ENCODE measurements around the gene SH2D5.

The SH2D5 gene

DNA sequence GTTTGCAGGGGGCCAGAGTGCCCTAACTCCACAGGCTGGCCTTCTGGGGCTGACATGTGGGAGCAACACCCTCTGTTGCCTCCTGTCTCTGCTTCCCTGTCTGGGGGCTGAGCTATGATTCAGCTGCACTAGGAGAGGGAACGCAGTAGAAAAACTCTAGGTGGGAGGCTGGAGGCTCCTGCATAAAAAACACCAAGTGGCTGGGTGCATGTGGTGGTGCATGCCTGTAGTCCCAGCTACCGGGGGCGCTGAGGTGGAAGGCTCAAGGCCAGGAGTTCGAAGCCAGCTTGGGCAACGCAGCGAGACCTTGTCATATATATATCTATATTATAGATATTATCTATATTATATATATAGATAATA is 20.3 kb downstream of the SH2D5 start:
- DNase-seq, result no peak

DNA sequence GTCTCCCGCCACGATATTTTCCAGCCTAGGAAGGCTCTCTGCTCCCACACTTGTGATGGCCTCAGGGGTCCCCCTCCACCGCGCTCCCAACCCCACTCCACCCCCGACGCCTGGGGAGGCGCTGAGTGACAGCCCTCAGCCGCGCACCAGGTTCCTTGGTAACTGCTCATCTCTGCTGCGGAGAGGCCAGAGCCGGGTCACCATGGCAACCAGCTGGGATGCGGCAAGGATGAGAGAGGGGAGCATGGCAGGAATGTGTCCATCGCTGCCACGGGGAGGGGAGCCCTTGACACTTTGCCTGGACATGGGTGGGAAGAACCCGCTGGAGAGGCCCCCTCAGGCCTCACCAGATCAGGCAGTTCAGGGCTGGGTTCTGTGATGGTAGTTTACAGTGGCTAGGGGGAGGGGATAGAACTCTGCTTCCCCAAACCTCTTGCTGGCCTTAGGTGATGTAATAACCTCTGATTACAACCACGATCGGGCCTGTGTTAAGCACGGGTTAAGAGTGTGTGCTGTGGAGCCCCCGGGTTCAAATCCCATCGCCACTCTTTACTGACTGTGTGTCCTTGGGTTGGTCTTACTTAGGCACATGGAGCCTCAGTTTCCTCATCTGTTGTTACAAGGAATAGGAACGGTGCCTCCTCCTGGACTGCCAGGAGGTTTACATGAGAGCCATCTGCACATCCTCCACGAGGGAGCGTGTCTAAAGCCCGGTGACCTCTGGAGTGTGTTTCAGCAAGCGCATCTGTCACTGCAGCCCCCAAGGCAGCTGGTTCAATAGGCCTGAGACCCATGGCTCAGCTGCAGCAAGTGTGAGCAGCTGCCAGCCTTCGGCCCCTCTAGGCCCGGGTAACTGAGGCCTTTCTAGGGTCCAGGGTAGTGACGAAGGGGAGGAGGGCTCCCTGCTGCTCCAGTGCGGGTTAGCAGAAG is 21.0 kb downstream of the SH2D5 start:
- DNase-seq, result no peak

DNA sequence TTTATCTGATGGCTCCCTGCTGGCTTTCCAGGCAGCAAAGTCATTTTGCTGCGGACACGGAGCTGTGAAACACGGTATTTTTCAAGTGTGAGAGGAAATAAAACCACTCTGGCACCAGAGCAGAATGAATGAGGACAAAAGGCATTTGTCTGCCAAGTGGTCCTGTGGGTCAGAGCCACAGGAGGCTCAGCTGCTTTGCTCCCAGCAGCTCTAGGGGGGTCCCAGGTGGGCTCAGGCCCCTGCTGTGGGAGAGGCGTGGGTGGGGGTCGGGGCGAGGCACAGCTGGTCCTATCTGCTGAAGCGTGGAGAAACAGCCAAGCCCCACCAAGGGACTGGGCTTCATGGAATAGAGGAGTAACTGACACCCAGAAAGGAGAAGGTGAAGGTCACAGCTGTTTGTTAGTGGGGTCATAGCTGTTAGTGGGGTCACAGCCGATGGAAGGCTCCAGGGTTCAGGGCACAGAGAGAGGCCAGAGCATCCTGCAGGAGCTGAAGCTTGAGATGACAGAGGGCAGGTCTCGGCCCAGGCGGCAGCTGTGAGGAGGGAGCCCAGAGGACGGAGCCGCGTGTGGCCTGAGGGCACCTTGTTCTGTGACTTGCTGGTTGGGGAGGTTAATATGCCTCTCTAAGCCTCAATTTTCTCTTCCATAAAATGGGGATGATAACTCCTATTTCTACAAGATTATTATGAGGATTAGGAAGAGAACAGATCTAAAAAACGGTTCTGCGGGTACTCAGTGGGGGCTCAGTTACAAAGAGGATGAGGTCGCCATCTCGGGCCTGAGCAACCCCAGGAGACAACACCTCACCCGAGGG is 21.8 kb downstream of the SH2D5 start:
- DNase-seq, result peak; percentile 9

DNA sequence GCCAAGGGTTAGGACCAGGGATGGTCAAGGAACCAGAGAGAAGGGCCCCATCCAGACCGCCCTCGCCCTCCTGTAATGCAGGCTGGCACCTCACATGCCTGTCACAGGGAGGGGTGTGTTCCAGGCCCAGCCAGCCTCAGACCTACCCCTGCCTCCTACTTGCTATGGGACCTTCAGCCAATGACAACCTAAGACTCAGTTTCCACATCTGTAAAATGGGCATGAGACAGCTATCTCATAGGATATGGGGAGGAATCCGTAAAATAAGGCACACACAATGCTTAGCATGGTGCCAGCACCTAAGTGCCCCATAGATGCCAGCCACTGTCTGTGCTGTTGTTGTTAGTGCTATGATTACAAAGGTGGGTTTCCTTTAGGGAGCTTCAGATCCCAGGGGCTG is 22.6 kb downstream of the SH2D5 start:
- no peak for DNase-seq

DNA sequence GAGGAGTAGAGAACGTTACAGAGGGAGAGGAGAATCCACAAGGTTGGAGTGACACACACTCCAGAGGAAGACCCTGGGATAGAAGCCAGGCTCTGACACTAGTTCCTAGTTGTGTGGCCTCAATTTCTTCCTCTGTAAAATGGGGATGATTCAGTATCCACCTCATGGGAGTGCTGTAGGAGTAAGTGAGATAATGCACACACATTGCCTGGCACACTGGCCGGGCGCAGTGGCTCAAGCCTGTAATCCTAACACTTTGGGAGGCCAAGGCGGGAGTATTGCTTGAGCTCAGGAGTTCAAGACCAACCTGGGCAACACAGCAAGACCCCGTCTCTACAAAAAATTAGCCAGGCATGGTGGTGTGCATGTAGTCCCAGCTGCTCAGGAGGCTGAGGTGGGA is 23.6 kb downstream of the SH2D5 start:
- DNase-seq, result no peak

DNA sequence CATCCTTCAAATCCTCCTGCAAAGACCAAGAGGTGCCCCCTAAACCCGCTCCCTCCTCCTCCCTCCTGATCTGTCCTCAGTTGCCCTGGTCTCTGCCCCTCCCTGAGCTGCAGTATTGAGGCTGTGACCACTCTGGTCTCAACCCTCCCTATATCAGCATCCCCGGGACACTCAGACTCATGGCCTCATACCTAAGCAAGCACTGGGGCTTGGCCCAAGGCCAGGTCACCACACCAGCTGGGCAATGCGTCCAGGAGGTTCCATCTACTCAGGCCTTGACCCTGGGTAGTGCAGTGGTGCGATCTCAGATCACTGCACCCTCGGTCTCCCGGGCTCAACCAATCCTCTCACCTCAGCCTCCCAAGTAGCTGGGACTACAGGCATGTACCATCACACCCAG is 24.4 kb downstream of the SH2D5 start:
- DNase-seq, result no peak

- no peak for DNase-seq
These were observed 25.7 kb downstream of the SH2D5 start for GRCh38 chr1:20706841-20707240.

GRCh38 chr1:20705203-20705755 is 27.2 kb downstream of the SH2D5 start:
- peak; percentile 6 for DNase-seq

DNA sequence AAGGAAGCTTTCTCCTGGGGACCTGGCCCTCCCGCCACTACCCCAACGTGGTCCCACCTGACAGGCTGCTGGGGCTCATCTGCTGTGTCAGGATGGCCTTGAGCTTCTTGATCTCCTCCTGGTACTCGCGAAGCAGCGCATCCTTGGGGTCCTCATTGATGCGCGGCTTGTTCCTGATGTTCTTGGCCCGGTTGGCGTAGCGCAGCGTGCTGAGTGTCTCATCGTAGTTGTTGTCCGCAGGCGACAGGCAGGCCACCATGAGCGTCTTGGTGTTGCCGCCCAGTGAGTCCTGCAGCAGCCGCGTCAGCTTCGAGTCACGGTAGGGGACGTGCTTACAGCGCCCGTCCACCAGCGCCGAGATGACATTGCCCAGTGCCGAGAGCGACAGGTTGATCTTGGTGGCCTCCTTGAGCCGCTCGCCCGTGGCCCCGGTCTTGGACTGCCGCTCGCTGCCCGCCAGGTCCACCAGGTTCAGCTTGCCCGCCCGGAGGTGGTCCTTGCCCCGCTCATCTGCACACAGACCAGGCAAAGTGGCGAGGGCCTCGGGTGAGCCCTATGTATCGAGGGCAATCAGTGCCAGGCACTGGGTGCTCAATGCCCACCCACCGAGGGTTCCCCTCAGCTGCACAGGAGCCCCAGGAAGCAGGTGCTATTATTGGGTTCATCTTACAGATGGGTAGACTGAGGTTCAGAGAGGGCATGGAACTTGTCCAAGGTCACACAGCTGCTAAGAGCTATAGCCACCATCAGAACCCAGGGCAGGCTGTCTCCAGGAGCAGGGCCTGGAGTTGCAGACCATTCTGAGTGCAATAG is 27.9 kb downstream of the SH2D5 start:
- DNase-seq, result no peak

DNA sequence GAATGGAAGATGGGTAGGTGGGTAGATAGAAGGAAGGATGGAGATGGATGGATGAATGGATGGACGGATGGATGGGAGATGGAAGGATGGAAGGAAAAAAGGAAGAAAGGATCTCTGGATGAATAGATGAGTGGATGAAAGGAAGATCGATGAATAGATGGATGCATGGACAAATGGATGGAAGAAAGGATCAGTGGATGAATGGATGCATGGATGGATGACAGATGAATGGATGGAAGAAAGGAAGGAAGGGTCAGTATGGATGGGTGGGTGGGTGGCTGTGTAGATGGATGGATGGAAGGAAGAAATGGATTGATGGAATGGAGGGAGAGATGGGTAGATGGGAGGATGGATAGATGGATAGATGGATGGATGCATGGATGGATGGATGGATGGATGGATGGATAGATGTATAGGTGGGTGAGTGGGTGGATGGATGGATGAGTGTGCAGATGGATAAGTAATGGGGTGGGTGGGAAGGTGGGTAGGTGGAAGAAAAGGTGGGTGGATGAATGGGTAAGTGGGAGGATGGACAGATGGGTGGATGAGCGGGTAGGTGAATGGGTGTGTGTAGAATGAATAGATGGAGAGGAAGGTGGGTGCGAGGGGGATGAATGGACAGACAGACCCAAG is 29.3 kb downstream of the SH2D5 start:
- DNase-seq, result no peak

DNA sequence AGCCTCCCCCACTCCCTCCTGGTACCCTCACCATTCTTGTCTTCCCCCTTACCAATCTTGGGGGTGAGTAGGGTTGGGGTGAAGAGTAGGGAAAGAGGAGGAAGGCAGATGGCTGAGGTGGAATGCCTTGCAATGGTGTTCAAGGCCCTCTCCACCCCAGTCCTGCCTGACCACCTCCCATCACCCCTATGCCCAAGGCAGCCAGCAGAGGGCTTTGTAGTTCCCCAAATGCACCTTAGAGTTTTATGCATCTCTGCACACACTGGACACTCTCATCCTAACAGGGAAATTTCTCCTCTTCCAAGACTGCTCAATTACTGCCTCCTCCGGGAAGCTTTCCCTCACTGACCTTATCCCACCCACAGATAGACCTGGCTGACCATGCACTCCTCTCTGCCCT is 30.1 kb downstream of the SH2D5 start:
- DNase-seq, result peak; percentile 6

DNA sequence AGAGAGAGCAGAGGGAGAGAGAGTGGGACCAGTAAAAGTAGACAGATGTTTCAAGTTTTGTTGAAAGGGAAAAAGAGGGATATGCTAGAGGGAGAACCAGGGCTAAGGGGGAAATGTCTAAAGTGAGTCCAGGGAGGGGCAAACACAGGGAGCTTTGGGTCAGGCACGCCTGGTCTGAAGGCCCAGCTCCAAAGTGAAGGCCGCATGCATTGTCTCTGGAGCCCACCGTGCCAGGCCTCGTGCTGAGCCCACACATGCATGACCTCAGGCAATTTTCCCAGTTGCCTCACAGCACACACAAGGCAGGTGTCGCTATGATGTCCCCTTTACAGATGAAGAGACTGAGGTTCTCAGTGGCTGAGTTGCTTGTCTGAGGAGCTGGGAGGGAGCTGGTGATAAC is 30.7 kb downstream of the SH2D5 start:
- no peak for DNase-seq

- DNase-seq, result no peak
These were observed 31.1 kb downstream of the SH2D5 start for GRCh38 chr1:20701446-20701845.

- no peak for DNase-seq
These were observed 31.8 kb downstream of the SH2D5 start for GRCh38 chr1:20700636-20701215.

- peak; percentile 23 for DNase-seq
These were observed 32.9 kb downstream of the SH2D5 start for GRCh38 chr1:20699558-20699957.

- DNase-seq, result no peak
These were observed 34.1 kb downstream of the SH2D5 start for GRCh38 chr1:20698195-20698910.

GRCh38 chr1:20697563-20697962 is 34.9 kb downstream of the SH2D5 start:
- no peak for DNase-seq

DNA sequence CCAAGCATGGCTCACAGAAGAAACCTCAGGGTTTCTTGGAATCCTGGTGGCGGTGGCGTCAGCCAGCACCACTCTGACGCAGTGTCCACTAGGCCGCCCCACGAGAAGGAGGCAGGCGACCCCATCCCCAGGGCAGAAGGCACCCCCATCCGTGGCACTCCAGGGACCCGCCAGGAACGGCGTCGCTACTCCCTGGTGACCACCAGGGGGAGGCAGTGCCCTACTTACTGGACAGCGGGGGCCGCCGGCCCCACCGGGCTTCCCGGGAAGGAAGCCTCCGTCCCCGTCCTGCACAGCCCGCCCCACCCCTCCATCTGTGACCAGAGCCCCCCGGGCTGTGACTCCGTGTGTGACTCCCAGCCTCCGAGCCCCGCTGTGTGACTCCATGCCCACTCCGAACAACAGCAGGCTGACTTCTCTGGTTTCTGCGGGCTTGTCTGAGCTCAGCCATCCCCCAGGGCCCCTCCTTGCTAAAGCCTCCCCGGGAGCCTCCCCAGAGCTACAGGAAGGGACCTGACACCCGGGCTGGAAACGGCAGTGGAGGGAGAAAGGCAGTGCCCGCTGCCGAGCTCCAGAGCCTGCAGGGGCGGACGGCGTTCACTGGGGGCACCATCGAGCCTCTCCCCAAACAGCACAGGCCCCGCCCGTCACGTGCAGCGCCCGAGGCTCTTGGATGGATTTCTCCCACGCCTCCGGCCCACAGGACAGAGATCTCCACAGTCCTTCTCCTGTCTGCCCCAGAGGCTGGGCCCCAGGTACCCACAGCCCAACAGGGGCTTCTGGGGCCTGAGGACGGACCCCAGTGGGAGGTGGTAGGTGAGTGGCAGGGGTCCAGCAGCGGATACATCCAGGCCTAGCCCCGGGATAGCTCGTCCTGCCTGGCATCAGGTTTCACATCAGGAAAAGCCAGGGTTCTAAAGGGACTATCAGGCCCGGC is 35.8 kb downstream of the SH2D5 start:
- DNase-seq, result peak; percentile 91

- DNase-seq, result no peak
These were observed 37.0 kb downstream of the SH2D5 start for GRCh38 chr1:20695515-20695914.

GRCh38 chr1:20693623-20694022 is 38.9 kb downstream of the SH2D5 start:
- no peak for DNase-seq

All from NCI-H69 (cell line).